Measurements from ENCODE around the gene COL6A2. TPM values are rescaled to one million over a fixed set of nuclear protein-coding genes. Genes with fewer than 3 reads are reported as not detected.

Gene COL6A2
- total RNA-seq, 4 donors from 2014 or later = 942 to 1,525 (median 1,202) TPM

DNA sequence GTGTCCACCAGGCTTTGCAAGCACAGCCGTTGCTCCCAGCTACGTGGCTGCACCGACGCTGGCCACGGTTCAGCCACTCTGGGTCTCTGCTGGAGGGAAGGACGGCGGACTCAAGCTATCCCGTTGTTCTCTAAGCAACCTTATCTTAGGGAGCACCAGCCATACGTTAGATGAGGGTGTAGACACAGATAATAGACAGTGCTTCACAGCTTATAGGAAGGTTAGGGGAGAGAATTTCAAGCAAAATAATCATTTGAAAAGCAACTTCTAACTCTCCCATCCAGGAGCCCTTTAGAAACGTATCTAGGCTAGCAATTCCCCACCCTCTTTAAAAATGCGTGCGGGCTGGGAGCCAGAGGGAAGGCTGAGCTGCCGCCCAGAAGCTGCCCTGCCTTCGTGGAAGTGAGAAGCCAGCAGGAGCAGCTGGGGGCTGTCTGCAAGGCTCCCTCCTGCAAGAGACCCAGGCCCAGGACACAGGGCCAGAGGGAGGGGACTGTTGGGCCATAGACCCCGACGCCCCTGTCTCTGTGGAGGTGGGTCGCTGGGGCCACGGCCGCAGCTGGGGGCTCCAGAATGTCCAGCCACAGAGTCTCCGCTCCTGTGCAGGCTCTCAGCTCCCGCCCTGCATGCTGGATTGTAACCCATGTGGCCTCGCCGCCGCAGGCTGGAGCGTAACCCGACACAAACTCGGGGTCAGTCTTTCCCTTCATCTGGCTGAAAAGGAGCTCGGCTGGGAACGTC lies 31.2 kb upstream of the COL6A2 start:
- Histone ChIP-seq H3K36me3 (no peaks in the 10 kb centered on the region), H3K4me1 (peaks cover 33 to 44% (median 39%) of the 10 kb centered on the region in 4 donors), H3K27me3 (no peaks in the 10 kb centered on the region), H3K27ac (replicated peaks in 1 of 4) (peak overlapping the region; percentile 83 to 92 (median 87)), H3K4me3 (peak overlapping the region in 3 of 4 donors; percentile 1 to 20 (median 13)), H3K9me3 (peaks cover 0 to 9% (median 2%) of the 10 kb centered on the region in 4 donors)
- WGBS = 51% methylated on average over 20 of the region's 29 CpGs
- TF ChIP-seq POLR2A (IDR thresholded peaks at IDR 0.05; ENCODE audit: low read depth) (no peak), POLR2AphosphoS5 (IDR thresholded peaks at IDR 0.05) (peak; percentile 11 to 73)
- DNase-seq (ENCODE audit: extremely low spot score) = peak; percentile 92
- intact Hi-C loops (cut with DNase I) = no loop called here

GRCh38 chr21:46067505-46068201 lies 30.3 kb upstream of the COL6A2 start:
- WGBS = 72% methylated on average over 32 of the region's 32 CpGs
- H3K36me3 ChIP-seq = no peaks in the 10 kb centered on the region
- peak overlapping the region; percentile 83 to 92 (median 87) for H3K27ac ChIP-seq (replicated peaks in 1 of 4)
- H3K27me3 ChIP-seq = no peaks in the 10 kb centered on the region
- no peak overlapping the region for H3K4me3 ChIP-seq
- TF ChIP-seq POLR2A (IDR thresholded peaks at IDR 0.05; ENCODE audit: low read depth) (no peak), POLR2AphosphoS5 (IDR thresholded peaks at IDR 0.05) (no peak), EP300 (IDR thresholded peaks at IDR 0.05) (no peak)
- TF ChIP-seq, protein P1, sequence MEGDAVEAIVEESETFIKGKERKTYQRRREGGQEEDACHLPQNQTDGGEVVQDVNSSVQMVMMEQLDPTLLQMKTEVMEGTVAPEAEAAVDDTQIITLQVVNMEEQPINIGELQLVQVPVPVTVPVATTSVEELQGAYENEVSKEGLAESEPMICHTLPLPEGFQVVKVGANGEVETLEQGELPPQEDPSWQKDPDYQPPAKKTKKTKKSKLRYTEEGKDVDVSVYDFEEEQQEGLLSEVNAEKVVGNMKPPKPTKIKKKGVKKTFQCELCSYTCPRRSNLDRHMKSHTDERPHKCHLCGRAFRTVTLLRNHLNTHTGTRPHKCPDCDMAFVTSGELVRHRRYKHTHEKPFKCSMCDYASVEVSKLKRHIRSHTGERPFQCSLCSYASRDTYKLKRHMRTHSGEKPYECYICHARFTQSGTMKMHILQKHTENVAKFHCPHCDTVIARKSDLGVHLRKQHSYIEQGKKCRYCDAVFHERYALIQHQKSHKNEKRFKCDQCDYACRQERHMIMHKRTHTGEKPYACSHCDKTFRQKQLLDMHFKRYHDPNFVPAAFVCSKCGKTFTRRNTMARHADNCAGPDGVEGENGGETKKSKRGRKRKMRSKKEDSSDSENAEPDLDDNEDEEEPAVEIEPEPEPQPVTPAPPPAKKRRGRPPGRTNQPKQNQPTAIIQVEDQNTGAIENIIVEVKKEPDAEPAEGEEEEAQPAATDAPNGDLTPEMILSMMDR (IDR thresholded peaks at IDR 0.05) = no peak
- H3K9me3 ChIP-seq = peaks cover 0 to 6% (median 0%) of the 10 kb centered on the region in 4 donors
- DNase-seq (ENCODE audit: extremely low spot score) = peak; percentile 60
- peaks cover 33 to 44% (median 39%) of the 10 kb centered on the region in 4 donors for H3K4me1 ChIP-seq
- intact Hi-C loops (cut with DNase I) = no loop called here

GRCh38 chr21:46068516-46069079 lies 29.3 kb upstream of the COL6A2 start:
- intact Hi-C loops (cut with DNase I) = no loop called here
- TF ChIP-seq, protein P1 (IDR thresholded peaks at IDR 0.05) = no peak
- TF ChIP-seq POLR2A (IDR thresholded peaks at IDR 0.05; ENCODE audit: low read depth) (no peak), POLR2AphosphoS5 (IDR thresholded peaks at IDR 0.05) (no peak), EP300 (IDR thresholded peaks at IDR 0.05) (no peak)
- H3K9me3 ChIP-seq = no peaks in the 10 kb centered on the region
- no peak for DNase-seq (ENCODE audit: extremely low spot score)
- H3K36me3 ChIP-seq = no peaks in the 10 kb centered on the region
- H3K27ac ChIP-seq (replicated peaks in 1 of 4) = no peak overlapping the region
- H3K4me3 ChIP-seq = no peak overlapping the region
- H3K27me3 ChIP-seq = no peaks in the 10 kb centered on the region
- H3K4me1 ChIP-seq = peaks cover 33 to 44% (median 39%) of the 10 kb centered on the region in 4 donors
- 54% methylated on average over 9 of the region's 14 CpGs for WGBS

DNA sequence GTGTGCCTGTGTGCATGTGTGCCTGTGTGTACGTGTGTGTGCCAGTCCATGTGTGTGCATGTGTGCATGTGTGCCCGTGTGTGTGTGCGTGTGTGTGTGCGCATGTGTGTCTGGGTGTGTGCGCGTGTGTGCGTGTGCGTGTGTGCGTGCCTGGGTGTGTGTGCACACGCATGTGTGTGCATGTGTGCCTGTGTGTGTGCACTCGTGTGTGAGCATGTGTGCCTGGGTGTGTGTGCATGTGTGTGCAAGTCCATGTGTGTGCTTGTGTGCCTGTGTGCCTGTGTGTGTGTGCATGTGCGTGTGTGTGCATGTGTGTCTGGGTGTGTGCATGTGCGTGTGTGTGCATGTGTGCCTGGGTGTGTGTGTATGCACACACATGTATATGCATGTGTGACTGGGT lies 28.7 kb upstream of the COL6A2 start:
- WGBS = 75% methylated on average over 12 of the region's 13 CpGs
- Histone ChIP-seq H3K4me1 (peaks cover 33 to 43% (median 39%) of the 10 kb centered on the region in 4 donors), H3K27me3 (no peaks in the 10 kb centered on the region), H3K9me3 (no peaks in the 10 kb centered on the region), H3K4me3 (no peak overlapping the region), H3K27ac (replicated peaks in 1 of 4) (no peak overlapping the region), H3K36me3 (no peaks in the 10 kb centered on the region)
- intact Hi-C loops (cut with DNase I) = no loop called here
- TF ChIP-seq, protein P1 (IDR thresholded peaks at IDR 0.05) = no peak
- TF ChIP-seq POLR2A (IDR thresholded peaks at IDR 0.05; ENCODE audit: low read depth) (no peak), POLR2AphosphoS5 (IDR thresholded peaks at IDR 0.05) (no peak), EP300 (IDR thresholded peaks at IDR 0.05) (no peak)
- DNase-seq (ENCODE audit: extremely low spot score) = peak; percentile 19

Data from esophagus muscularis mucosa (tissue), 4 donors.